NCI-H2081 (cell line): Measurements from ENCODE around the gene TMED9.

Experiments
- DNase-seq, 2 experiments: peaks; one replicate each; lab custom pipeline; 2025; lab: John Stamatoyannopoulos, UW

TMED9 gene

GRCh38 chr5:177578316-177578715, 13.7 kb upstream of the TMED9 start:
- DNase-seq = no peak

- peak; percentile 35 to 61 for DNase-seq
Observed at GRCh38 chr5:177588413-177588909, 3.5 kb upstream of the TMED9 start.

GRCh38 chr5:177590406-177590805, 1.6 kb upstream of the TMED9 start:
- DNase-seq = no peak

GRCh38 chr5:177591690-177592009, 353 bp upstream of the TMED9 start:
- DNase-seq = no peak

GRCh38 chr5:177592905-177593304, 902 bp downstream of the TMED9 start:
- no peak for DNase-seq

- DNase-seq = no peak
Observed at GRCh38 chr5:177593511-177593910, 1.5 kb downstream of the TMED9 start.

- DNase-seq = no peak
Observed at GRCh38 chr5:177594071-177594470, 2.1 kb downstream of the TMED9 start.

GRCh38 chr5:177595026-177595585, 3.1 kb downstream of the TMED9 start:
- DNase-seq = no peak

GRCh38 chr5:177595991-177596774, 4.2 kb downstream of the TMED9 start:
- no peak for DNase-seq

GRCh38 chr5:177596775-177597238, 4.8 kb downstream of the TMED9 start:
- no peak for DNase-seq

GRCh38 chr5:177598477-177598876, 6.5 kb downstream of the TMED9 start:
- DNase-seq = no peak

- DNase-seq = peak; percentile 78 to 82
Observed at GRCh38 chr5:177599731-177600507, 7.9 kb downstream of the TMED9 start, which contains the start of gene B4GALT7. B4GALT7 (plus strand) TSS chr5:177600132; CDS start chr5:177600211, 79 bp downstream.

GRCh38 chr5:177600508-177601018, 8.6 kb downstream of the TMED9 start:
- peak in 1 of 2 experiments; percentile 6 for DNase-seq

GRCh38 chr5:177601126-177601525, 9.1 kb downstream of the TMED9 start:
- no peak for DNase-seq

GRCh38 chr5:177601577-177602457, 9.8 kb downstream of the TMED9 start:
- DNase-seq = no peak

GRCh38 chr5:177602458-177602830, 10.4 kb downstream of the TMED9 start:
- DNase-seq = no peak

- no peak for DNase-seq
Observed at GRCh38 chr5:177603631-177604030, 11.6 kb downstream of the TMED9 start.

GRCh38 chr5:177604116-177604521, 12.1 kb downstream of the TMED9 start:
- DNase-seq = no peak

- DNase-seq = no peak
Observed at GRCh38 chr5:177604656-177605055, 12.7 kb downstream of the TMED9 start.

- DNase-seq = no peak
Observed at GRCh38 chr5:177605078-177605477, 13.1 kb downstream of the TMED9 start.

- DNase-seq = no peak
Observed at GRCh38 chr5:177605667-177606066, 13.7 kb downstream of the TMED9 start.
